ENCODE results near the gene RNFT2.

DNA sequence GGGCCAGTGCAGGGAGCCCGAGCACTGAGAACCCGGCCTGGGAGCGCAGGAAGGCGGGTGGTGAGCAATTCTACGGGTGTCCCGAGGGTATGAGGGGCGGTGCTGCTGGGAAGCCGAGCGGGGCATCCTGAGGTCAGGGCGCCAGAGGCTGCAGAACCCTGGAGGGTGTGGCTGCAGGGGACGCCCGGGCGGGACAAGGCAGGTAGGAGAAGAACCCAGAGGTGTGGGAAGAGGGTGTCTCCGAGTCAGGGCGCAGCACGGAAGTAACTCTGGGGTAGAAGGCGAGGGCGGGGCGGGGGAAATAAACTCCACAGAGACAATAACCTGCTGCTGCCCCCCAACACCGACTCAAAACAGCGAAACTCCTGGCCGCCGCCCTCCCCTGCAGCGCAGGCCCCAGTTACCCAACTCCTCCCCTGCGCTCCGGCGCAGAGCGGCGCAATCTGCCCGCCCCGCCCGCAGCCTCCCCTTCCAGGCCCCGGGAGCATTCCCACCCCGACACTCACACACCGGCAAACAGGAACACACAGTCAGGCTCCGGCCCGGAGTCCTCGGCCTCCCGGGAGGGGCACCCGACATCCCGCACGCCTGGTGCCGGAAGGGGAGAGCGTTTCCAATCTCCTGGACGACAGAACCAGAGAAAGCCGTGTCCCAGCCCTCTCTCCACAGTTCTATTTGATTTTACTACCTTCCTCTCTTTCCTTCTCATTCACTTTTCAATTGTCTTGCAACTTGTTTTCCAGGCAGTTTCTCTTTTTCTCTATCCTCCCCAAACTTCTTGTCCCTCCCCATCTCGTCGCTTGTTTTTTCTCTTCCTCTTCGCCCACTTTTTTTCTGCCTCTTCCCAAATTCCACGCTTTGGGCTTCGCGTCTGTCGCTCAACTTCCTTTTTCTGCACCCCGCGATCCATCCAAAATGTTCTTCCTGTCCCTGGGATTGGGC lies 140.7 kb downstream of the RNFT2 start:
- TF ChIP-seq, protein P1, sequence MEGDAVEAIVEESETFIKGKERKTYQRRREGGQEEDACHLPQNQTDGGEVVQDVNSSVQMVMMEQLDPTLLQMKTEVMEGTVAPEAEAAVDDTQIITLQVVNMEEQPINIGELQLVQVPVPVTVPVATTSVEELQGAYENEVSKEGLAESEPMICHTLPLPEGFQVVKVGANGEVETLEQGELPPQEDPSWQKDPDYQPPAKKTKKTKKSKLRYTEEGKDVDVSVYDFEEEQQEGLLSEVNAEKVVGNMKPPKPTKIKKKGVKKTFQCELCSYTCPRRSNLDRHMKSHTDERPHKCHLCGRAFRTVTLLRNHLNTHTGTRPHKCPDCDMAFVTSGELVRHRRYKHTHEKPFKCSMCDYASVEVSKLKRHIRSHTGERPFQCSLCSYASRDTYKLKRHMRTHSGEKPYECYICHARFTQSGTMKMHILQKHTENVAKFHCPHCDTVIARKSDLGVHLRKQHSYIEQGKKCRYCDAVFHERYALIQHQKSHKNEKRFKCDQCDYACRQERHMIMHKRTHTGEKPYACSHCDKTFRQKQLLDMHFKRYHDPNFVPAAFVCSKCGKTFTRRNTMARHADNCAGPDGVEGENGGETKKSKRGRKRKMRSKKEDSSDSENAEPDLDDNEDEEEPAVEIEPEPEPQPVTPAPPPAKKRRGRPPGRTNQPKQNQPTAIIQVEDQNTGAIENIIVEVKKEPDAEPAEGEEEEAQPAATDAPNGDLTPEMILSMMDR (IDR thresholded peaks at IDR 0.05) = no peak
- no peak for TF ChIP-seq POLR2A (IDR thresholded peaks at IDR 0.05)
